Dermis microvascular lymphatic vessel endothelial cell (primary cell): ENCODE data around the gene CDKAL1. TPM values are rescaled to one million over a fixed set of nuclear protein-coding genes. Genes with fewer than 3 reads are reported as not detected.
"Not testable (repeated sequence)": the region's sequence is repeated elsewhere in the genome, so short reads cannot be mapped to it uniquely, and the experiment has no call there.

ENCODE experiments used
- DNase-seq, 2 donors: peaks; one replicate each; pipeline versions ENCODE4 v3.0.0 to v3.0.0-alpha.2; 2010; ENCODE audit warnings: low read depth in 2 of 2
- total RNA-seq: library from RNA; depleted of rRNA; stranded (reverse); fragments of >200 nt; gene quantifications from 2 replicates; pipeline ENCODE4 v1.2.1, GENCODE V29; 2014

CDKAL1 gene
- total RNA-seq, 1 donor from 2014 or later, result 17.8 TPM

GRCh38 chr6:20590476-20590875, 56.2 kb downstream of the CDKAL1 start:
- not testable (repeated sequence) for DNase-seq

GRCh38 chr6:20594299-20594853, 60.1 kb downstream of the CDKAL1 start:
- not testable (repeated sequence) for DNase-seq

GRCh38 chr6:20599302-20600051, 65.2 kb downstream of the CDKAL1 start:
- DNase-seq, result no peak

GRCh38 chr6:20600831-20601230, 66.6 kb downstream of the CDKAL1 start:
- DNase-seq, result no peak

GRCh38 chr6:20604159-20604558, 69.9 kb downstream of the CDKAL1 start:
- no peak for DNase-seq

- no peak for DNase-seq
These were observed 70.8 kb downstream of the CDKAL1 start for GRCh38 chr6:20605061-20605460.

- no peak for DNase-seq
These were observed 71.3 kb downstream of the CDKAL1 start for GRCh38 chr6:20605581-20605980.

- DNase-seq, result no peak
These were observed 72.6 kb downstream of the CDKAL1 start for GRCh38 chr6:20606831-20607230.

GRCh38 chr6:20608356-20608755, 74.1 kb downstream of the CDKAL1 start:
- no peak for DNase-seq

GRCh38 chr6:20608905-20609304, 74.6 kb downstream of the CDKAL1 start:
- DNase-seq, result no peak

GRCh38 chr6:20609924-20610323, 75.7 kb downstream of the CDKAL1 start:
- DNase-seq, result not testable (repeated sequence)

GRCh38 chr6:20610636-20611370, 76.5 kb downstream of the CDKAL1 start:
- no peak for DNase-seq

GRCh38 chr6:20617537-20617936, 83.3 kb downstream of the CDKAL1 start:
- not testable (repeated sequence) for DNase-seq

- no peak for DNase-seq
These were observed 85.8 kb downstream of the CDKAL1 start for GRCh38 chr6:20620043-20620442.

- DNase-seq, result no peak
These were observed 89.5 kb downstream of the CDKAL1 start for GRCh38 chr6:20623761-20624160.

GRCh38 chr6:20626165-20626564, 91.9 kb downstream of the CDKAL1 start:
- no peak for DNase-seq

- DNase-seq, result no peak
These were observed 95.3 kb downstream of the CDKAL1 start for GRCh38 chr6:20629509-20629908.

GRCh38 chr6:20630136-20630535, 95.9 kb downstream of the CDKAL1 start:
- DNase-seq, result no peak

- no peak for DNase-seq
These were observed 96.6 kb downstream of the CDKAL1 start for GRCh38 chr6:20630617-20631548.

GRCh38 chr6:20631549-20631924, 97.3 kb downstream of the CDKAL1 start:
- DNase-seq, result no peak

GRCh38 chr6:20632696-20633095, 98.4 kb downstream of the CDKAL1 start:
- DNase-seq, result no peak
